DND-41 (cell line): Measurements from ENCODE around the gene NKAIN2.

Source experiments
- ATAC-seq: fragments of 200-7000 bp; cut with Tn5 transposase; 3 replicates; pipeline ENCODE4 v1.9.1; 2021; ENCODE audit warnings: low read depth; ENCODE audit not compliant: insufficient read depth
- DNase-seq: peaks from one replicate; pipeline ENCODE4 v3.0.0-alpha.2; 2020
- H2AFZ ChIP-seq: 2 replicates; pipeline ENCODE4 v1.6.0; 2012; ENCODE audit warnings: low read depth, low read length
- H3K27ac ChIP-seq: 2 replicates; pipeline ENCODE4 v1.5.1; 2012; ENCODE audit warnings: low read length, inconsistent platforms
- H3K27me3 ChIP-seq: fragments of 200-600 bp; sonication (generic); 2 replicates; pipeline ENCODE4 v1.6.0; 2012; ENCODE audit warnings: low read length, mild to moderate bottlenecking, inconsistent platforms; ENCODE audit not compliant: insufficient read depth, poor library complexity
- H3K36me3 ChIP-seq: 2 replicates; pipeline ENCODE4 v1.5.1; 2012; ENCODE audit warnings: low read length, inconsistent platforms; ENCODE audit not compliant: insufficient read depth
- H3K4me1 ChIP-seq: 2 replicates; pipeline ENCODE4 v1.5.1; 2012; ENCODE audit warnings: mild to moderate bottlenecking, low read length; ENCODE audit not compliant: insufficient read depth
- H3K4me2 ChIP-seq: 2 replicates; pipeline ENCODE4 v1.6.0; 2012; ENCODE audit warnings: mild to moderate bottlenecking, moderate library complexity, low read length, inconsistent platforms; ENCODE audit not compliant: insufficient read depth
- H3K4me3 ChIP-seq, 2 experiments: fragments of 200-600 bp in 1 of 2; shearing (Covaris generic) in 1 of 2; 2 replicates each; pipeline ENCODE4 v1.5.1; 2012 to 2016; ENCODE audit warnings: inconsistent platforms in 2 of 2, low read length in 2 of 2, mild to moderate bottlenecking in 2 of 2, low read depth in 1 of 2, moderate library complexity in 1 of 2
- H3K79me2 ChIP-seq: 2 replicates; pipeline ENCODE4 v1.6.0; 2012; ENCODE audit warnings: low read length, inconsistent platforms; ENCODE audit not compliant: insufficient read depth
- H3K9ac ChIP-seq: 2 replicates; pipeline ENCODE4 v1.6.0; 2012; ENCODE audit warnings: low read depth, mild to moderate bottlenecking, inconsistent platforms, low read length, moderate library complexity
- H3K9me3 ChIP-seq: 2 replicates; pipeline ENCODE4 v1.5.1; 2012; ENCODE audit warnings: low read length, moderate library complexity, mild to moderate bottlenecking, inconsistent platforms; ENCODE audit not compliant: insufficient read depth, severe bottlenecking
- H4K20me1 ChIP-seq: 2 replicates; pipeline ENCODE4 v1.6.0; 2012; ENCODE audit warnings: low read length; ENCODE audit not compliant: insufficient read depth
- EZH2 ChIP-seq: IDR thresholded peaks from 3 replicates; pipeline ENCODE4 v1.6.1; 2012; ENCODE audit warnings: borderline replicate concordance, low read depth, mild to moderate bottlenecking, moderate library complexity, low read length, inconsistent platforms; ENCODE audit not compliant: severe bottlenecking
- TF ChIP-seq, protein P1 (sequence below): IDR thresholded peaks from 2 replicates; pipeline ENCODE4 v1.5.1; 2012; ENCODE audit warnings: borderline replicate concordance, low read length, moderate library complexity, mild to moderate bottlenecking; ENCODE audit not compliant: poor library complexity, severe bottlenecking; ENCODE audit errors: extremely low read depth

Gene NKAIN2

DNA sequence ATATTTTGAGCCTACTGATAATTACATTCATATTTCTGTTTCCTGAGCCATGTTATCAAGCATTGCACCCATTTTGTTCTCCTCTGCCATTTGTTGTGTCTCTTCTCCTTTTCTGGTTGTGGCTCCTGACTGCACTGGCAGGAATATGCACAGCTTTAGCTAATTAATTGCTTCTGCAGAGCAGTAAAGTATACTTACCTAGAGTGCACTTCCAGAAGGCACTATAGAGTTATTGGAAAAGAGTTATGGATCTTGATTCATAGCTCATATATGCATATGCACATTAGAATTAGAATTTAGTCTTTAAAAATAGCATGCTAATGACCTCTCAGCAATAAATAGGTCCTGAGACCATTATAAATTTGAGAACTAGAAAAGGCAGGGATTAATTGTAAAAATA, 262.6 kb downstream of the NKAIN2 start:
- no peak for ATAC-seq
- DNase-seq = no peak
- Histone ChIP-seq H3K36me3 (no peaks in the 10 kb centered on the region), H3K27ac (no peak overlapping the region), H3K4me1 (no peaks in the 10 kb centered on the region), H3K9ac (no peak overlapping the region), H3K79me2 (no peaks in the 10 kb centered on the region), H2AFZ (no peak overlapping the region), H3K27me3 (no peaks in the 10 kb centered on the region), H3K4me2 (no peak overlapping the region), H3K4me3 (no peak overlapping the region), H4K20me1 (no peaks in the 10 kb centered on the region), H3K9me3 (no peaks in the 10 kb centered on the region)
- TF ChIP-seq EZH2 = no peak
- TF ChIP-seq, protein P1, sequence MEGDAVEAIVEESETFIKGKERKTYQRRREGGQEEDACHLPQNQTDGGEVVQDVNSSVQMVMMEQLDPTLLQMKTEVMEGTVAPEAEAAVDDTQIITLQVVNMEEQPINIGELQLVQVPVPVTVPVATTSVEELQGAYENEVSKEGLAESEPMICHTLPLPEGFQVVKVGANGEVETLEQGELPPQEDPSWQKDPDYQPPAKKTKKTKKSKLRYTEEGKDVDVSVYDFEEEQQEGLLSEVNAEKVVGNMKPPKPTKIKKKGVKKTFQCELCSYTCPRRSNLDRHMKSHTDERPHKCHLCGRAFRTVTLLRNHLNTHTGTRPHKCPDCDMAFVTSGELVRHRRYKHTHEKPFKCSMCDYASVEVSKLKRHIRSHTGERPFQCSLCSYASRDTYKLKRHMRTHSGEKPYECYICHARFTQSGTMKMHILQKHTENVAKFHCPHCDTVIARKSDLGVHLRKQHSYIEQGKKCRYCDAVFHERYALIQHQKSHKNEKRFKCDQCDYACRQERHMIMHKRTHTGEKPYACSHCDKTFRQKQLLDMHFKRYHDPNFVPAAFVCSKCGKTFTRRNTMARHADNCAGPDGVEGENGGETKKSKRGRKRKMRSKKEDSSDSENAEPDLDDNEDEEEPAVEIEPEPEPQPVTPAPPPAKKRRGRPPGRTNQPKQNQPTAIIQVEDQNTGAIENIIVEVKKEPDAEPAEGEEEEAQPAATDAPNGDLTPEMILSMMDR = no peak

DNA sequence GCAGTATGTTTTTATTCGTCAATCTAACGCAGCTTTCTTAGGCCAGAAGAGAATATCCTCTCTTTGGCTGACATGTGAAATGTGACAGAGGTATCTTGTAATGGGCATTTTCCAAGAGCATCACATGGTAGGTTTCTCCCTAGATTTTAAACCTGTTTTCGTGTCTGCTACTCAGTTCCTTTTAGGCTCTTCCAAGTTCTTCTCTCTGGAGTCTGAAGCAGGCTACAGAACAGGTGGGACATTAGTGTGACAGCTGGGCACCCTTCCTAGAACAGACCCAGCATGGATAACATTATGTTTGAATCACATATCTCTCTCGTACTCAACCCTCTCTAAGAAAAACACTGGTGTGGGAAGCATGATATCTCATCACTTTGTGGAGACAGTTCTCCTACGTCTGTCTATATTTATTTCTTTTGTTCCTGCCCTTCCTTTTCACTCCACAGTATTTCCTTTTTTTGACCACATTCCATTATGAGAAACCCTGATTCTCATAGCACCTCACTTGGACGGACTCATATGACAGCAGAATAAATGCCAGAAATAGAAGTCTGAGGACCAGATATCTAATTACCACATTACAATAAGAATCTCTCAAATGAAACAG, 263.4 kb downstream of the NKAIN2 start:
- H4K20me1 ChIP-seq = no peaks in the 10 kb centered on the region
- no peak overlapping the region for H3K4me3 ChIP-seq
- H2AFZ ChIP-seq = no peak overlapping the region
- H3K36me3 ChIP-seq = no peaks in the 10 kb centered on the region
- no peak overlapping the region for H3K4me2 ChIP-seq
- no peaks in the 10 kb centered on the region for H3K4me1 ChIP-seq
- H3K9ac ChIP-seq = no peak overlapping the region
- DNase-seq (no peak), ATAC-seq (no peak)
- no peak for TF ChIP-seq EZH2
- TF ChIP-seq, protein P1 = no peak
- H3K9me3 ChIP-seq = no peaks in the 10 kb centered on the region
- no peak overlapping the region for H3K27ac ChIP-seq
- no peaks in the 10 kb centered on the region for H3K79me2 ChIP-seq
- H3K27me3 ChIP-seq = no peaks in the 10 kb centered on the region

DNA sequence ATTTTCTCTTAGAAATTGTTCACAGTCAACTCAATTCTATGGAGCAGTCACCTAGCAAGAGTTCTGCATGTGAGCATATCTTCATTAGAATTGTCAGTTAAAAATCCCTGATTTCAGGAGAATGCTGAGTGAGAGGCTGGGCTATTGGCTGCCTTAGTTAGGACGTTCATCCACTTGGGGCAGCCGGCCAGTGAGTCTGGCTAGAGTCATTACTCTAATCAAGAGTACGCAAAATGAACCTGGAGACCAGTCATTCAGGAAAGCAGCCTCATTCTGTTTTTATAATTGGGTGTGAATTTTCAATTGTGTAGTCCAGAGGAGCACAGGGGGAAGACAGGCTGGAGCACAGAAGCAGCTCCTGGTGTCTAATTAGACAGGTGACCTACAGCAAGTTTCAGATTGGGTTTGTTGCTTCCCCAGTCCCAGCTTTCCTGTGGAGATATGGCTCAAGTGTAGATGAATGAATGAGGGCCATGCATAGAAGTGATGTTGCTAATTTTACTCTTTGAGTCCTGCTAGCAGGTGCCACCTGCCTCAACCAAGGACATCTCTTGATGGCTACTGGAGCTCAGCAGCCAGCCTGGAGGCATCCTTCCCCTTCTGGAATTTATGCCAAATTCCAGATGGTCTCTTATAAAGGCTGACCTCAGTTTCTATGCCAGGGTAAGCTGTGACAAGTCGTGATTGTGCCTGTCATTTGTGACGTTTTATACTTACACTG, 265.7 kb downstream of the NKAIN2 start:
- no peaks in the 10 kb centered on the region for H3K9me3 ChIP-seq
- no peak for DNase-seq

More for the DNA sequence above, 265.7 kb downstream of the NKAIN2 start:
- Histone ChIP-seq H3K36me3 (no peaks in the 10 kb centered on the region), H3K9ac (no peak overlapping the region), H3K4me1 (no peaks in the 10 kb centered on the region), H2AFZ (no peak overlapping the region), H3K79me2 (no peaks in the 10 kb centered on the region), H3K27ac (no peak overlapping the region), H3K4me2 (no peak overlapping the region), H3K4me3 (no peak overlapping the region), H3K27me3 (no peaks in the 10 kb centered on the region), H4K20me1 (no peaks in the 10 kb centered on the region)
- TF ChIP-seq, protein P1 = no peak
- TF ChIP-seq EZH2 = no peak
- ATAC-seq = no peak
